CD4-positive, alpha-beta T cell treated with Interferon gamma for 1 hour (primary cell): ENCODE results near the gene CRACDL.
"Not testable (repeated sequence)": the region's sequence is repeated elsewhere in the genome, so short reads cannot be mapped to it uniquely, and the experiment has no call there.

Experiments used
- DNase-seq: peaks from one replicate; pipeline ENCODE4 v3.0.0-alpha.2; 2020

CRACDL gene

DNA sequence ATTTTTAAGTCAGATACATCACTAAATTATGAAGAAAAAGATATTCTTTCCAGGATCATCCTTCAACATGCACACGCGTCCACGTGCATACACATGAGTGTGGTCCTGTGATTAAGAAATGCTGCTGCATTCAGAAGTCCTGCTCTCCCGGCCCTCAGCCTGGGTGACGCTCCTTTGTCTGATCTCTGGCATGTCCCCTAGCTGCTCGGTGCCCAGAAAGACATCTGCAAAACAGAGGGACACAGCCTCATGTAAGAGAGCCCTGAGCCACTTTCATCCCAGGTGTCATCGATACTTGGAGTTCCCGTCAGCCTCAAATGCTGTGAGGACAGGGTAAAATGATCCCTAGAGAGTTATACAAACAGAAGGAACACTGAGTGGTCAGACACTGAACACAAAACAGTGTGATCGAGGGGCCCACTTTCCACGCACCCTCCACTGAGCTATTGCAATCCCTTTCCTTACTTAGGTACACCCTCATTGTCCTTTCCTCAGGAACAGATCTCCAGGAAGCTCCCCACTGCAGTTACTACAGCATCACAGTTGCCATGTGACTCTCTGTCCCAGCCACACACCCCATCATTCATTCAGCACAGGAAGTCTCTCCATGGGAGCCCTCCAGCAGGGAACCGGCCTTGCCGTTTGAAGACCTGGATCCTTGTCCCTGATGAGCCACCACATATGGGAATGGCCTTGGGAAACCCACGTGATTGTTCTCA is 32.1 kb downstream of the CRACDL start:
- no peak for DNase-seq

GRCh38 chr2:98903064-98903355 is 33.0 kb downstream of the CRACDL start:
- no peak for DNase-seq

- no peak for DNase-seq
Measured at GRCh38 chr2:98902209-98903063, 33.6 kb downstream of the CRACDL start.

DNA sequence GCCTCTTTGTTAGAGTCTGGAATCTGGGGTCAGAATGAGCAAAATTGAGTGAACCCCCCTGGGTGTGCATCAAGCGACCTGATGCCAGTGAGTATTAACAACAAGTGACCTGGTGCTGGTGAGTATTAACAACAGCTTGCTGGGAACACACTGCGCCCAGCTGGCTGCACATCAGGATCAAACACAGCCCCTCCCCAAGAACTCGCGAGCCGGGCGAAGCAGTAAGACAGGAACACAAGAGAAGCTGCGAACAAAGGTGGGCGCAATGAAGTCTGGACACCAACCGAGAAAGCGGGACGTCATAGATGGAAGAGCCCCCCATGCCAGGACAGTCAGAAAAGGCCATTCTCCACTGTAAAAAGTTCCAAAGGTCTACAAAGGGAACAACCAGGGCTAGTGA is 34.3 kb downstream of the CRACDL start:
- no peak for DNase-seq

GRCh38 chr2:98901291-98901690 is 34.7 kb downstream of the CRACDL start:
- no peak for DNase-seq

GRCh38 chr2:98900721-98901120 is 35.3 kb downstream of the CRACDL start:
- no peak for DNase-seq

DNA sequence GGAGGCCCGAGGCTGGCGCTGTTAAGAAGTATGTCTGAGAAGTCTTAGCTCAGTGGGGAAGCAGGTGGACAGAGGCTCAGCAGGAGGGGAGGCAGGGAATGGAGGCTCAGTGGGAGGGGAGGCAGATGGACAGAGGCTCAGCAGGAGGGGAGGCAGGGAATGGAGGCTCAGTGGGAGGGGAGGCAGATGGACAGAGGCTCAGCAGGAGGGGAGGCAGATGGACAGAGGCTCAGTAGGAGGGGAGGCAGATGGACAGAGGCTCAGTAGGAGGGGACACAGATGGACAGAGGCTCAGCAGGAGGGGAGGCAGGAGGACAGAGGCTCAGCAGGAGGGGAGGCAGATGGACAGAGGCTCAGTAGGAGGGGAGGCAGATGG is 36.3 kb downstream of the CRACDL start:
- not testable (repeated sequence) for DNase-seq

DNA sequence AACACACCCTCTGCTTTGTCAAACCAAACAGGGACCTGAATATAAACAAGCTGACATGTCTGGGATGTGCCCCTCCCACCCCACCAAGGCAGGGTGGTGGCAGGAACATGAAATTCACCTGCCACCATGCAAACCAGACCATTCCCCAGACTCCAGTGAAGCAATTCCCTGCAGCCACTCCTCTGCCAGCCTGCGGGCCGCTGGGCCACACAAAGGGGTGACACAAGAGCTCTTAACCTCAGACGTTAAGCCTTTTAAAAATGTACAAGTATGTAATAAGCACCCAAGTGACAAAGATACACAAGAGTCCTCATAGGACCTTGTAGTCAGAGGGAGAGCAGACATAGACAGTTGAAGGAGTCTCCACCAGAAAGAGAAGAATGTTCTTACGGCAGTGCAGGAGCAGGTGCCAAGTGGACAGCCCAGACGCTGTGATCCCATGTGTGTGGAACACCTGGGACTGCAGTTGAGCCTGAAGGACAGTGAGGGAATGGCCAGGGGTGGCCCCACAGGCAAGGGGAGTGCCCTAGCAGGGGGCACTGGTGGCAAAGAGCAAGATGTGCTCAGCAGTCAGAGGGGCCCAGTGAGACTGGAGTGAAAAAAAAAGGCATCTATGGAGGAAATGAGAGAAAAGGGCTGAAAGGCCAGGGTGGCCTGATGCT is 36.9 kb downstream of the CRACDL start:
- DNase-seq: no peak

- no peak for DNase-seq
Measured at GRCh38 chr2:98898423-98898841, 37.6 kb downstream of the CRACDL start.

GRCh38 chr2:98897746-98898145 is 38.3 kb downstream of the CRACDL start:
- DNase-seq: no peak

DNA sequence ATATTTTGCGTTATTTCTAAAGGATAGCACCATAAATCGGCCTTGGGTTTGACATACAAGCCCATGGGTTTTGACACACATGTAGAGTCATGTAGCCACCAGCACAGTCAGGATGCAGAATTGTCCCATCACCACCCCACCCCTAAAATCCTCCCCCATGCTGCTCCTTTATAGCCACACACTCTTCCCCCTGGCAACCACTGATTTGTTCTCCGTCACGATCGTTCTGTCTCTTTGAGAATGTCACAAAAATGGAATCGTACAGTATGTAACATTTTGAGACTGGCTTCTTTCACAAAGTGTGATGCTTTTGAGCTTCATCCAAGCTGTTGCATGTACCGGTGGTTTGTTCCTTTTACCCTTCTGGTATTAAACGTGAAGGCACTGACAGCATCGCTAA is 39.1 kb downstream of the CRACDL start:
- no peak for DNase-seq

- DNase-seq: no peak
Measured at GRCh38 chr2:98896416-98896815, 39.6 kb downstream of the CRACDL start.

GRCh38 chr2:98895901-98896300 is 40.1 kb downstream of the CRACDL start:
- no peak for DNase-seq

DNA sequence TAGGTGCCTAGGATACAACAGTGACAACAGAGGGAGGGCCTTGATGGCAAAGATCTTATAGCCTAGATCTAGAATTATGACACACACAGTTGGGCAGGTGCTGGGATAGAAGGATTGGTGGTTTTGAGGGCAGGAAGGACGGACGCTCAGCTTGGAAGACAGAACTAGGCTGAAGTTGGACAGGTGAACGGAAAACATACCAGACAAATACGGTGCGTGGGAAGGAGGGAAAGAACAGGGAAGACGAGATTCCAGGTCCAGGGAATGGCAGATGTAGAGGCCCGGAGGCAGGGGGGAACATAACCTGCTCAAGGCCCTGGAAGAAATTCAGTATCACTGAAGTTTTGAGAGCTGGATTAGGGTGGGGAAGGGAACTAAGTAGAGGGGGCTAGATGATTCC is 40.8 kb downstream of the CRACDL start:
- no peak for DNase-seq

GRCh38 chr2:98894331-98895000 is 41.6 kb downstream of the CRACDL start:
- no peak for DNase-seq

GRCh38 chr2:98893911-98894321 is 42.1 kb downstream of the CRACDL start:
- DNase-seq: no peak

DNA sequence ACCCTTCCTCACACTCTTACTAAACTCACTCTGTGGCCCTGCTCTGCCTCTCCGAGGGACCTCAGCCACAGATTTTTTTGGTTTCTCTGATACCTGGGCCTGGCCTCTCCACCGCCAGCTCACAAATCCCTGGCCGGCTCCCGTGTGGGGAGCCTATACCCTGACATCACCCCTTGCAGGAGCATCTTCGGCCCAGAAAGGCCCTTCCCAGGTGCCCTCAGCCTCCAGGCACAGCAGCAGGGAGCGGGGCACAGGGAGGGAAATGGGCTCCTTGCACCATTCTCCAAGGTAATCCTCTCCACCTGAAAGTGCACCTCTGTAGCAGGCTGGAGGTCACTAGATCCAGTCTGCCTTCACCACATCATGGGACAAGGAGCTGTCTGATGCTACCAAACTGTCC is 43.2 kb downstream of the CRACDL start:
- DNase-seq: no peak

GRCh38 chr2:98891591-98891990 is 44.4 kb downstream of the CRACDL start:
- DNase-seq: no peak

- no peak for DNase-seq
Measured at GRCh38 chr2:98886066-98886554, 49.9 kb downstream of the CRACDL start.

DNA sequence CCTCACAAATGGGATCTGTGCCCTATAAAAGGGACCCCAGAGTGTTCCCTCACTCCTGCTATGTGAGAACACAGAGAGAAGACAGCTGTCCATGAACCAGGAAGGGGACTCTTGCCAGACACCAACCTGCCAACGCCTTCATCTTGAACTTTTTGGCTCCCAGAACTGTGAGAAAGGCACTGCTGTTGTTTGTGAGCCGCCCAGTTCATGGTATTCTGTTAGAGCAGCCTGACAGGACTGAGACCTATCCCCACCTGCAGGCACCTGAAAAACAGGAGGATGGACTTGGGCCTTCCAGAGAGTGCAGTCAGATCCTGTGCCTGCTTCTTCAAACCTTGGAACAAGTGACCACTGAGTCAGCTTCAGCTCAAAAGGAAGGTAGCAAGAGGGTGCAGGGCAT is 51.4 kb downstream of the CRACDL start:
- no peak for DNase-seq

- no peak for DNase-seq
Measured at GRCh38 chr2:98883780-98884211, 52.2 kb downstream of the CRACDL start.

- no peak for DNase-seq
Measured at GRCh38 chr2:98882971-98883779, 52.9 kb downstream of the CRACDL start.
